NCI-H128 (cell line): Measurements from ENCODE around the gene PDK2.

Experiments
- DNase-seq: peaks from one replicate; lab custom pipeline; 2025; ENCODE audit not compliant: unreplicated experiment; lab: John Stamatoyannopoulos, UW

The PDK2 gene

DNA sequence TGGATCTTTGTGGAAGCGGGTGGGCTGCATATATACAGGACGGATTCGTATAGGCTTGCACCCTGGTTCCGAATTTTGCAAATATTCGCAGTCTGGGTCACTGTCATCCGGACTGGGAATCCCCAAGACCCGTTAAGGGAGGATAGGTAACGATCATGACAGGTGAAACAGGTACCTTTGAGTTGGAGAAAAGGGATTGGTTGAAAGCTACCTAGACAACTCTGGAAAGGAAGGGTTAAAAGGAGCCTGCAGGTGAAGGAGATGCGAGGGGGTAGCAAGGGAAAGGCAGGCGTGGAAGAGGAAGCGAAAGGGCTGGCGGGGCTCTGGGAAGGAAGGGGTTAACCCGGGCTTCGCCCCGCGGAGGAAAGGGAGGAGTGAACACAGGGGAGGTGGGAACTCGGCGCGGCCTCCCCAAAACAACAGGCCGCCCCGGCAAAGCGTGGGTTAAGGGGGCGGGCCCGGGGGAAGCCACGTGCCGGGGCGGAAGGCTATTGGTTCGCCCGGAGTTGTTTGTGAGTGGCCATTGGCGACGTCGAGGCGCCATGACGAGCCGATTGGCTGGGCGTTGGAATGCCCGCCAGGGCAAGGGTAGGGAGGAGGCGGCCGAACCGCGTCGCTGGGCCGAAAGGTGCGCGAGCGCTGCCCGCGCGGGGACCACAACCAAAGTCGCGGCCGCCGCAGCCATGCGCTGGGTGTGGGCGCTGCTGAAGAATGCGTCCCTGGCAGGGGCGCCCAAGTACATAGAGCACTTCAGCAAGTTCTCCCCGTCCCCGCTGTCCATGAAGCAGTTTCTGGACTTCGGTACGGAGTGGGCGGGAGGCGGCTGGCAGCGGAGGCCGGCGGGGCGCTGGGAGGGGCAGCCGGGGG is at the start of gene PDK2:
TSS of gene PDK2 (plus strand) at position 599 of the 867 bp plus-strand sequence. CDS start at position 684, 85 bp downstream.
- DNase-seq: peak; percentile 72

DNA sequence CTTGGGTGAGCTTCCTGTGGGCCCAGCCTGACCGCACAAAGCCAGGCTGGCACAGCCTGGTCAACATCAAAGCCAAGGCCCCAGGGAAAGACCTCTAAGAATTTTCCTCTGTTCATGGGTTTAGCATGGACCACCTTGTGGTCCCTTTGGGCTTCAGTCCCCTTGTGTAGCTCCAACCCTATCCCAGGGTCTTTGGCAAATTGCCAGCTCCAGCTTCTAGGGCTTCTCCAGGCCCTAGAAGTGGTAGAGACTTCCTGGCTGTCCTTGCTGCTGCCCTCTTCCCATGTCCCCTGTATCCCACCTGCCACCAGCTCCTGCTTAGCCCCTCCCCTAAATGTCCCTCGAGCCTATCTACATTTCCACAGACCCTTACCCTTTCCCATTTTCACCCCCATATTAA is 49.0 kb upstream of the PDK2 start:
- DNase-seq: no peak

DNA sequence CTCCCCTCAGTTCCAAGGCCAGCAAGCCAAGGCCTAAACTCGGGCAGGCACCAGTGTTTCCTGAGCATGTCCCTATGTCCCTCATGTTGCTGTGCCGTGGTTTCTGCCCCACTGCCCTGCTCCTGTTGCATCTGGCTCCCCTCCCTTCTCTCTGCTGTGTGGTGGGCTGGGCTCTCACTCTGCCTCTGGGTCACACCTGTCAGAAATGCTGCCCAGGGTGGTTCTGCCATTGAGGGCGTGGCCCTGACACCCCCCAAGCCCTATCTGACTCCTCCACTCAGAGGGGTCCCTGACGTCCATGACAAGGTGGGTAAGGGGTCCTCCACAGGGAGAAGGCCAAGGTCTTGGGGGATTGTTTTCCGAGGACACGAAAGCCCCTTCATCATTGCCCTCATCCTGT is 48.5 kb upstream of the PDK2 start:
- DNase-seq: no peak

DNA sequence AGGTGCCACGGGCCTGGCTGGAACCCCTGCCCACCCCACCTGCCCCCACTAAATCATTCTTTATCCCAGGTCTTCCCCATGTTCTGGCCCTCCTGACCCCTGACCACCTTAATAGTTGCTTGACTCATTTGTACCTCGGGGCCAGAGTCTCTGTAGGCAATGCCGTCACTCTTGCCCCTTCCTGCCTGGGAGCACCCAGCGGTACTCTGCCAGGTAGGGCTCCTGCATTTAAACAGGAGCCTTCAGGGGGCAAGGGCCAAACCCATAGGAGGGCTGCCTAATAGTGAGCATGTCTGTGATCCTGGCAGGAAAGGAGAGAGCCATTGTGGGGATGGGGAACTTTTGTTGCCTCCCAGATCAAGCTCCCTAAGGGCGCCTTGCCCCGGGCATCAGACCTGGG is 48.1 kb upstream of the PDK2 start:
- DNase-seq: no peak

DNA sequence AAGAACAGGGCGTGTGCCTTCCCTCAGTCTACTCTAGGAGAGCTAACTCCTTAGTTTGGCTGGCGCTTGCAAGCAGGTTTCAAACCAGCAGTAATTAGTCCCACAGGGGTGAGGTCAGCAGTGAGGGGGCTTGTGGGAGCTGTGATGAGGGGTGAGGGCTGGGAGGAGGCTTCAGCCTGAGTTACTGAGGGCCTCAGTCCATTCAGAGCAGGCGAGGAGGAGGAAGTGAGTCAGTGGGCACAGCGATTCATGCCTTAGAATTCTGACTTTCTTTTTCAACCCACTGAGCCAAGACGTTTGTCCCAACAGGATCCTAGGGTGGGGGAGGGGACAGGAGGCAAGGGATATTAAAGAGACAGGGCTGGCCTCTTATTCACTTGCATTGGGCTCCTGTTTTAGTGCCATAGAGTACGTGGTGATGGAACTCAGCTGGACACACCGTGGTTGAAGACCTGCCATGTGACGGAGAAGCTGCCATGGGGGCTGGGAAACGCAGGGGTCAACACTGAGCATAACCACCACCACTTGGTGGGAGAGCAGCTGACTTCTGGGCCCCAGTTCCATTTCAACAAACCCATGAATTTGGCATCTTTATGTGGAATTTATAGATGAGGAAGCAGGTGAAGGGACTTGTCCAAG is 47.5 kb upstream of the PDK2 start:
- no peak for DNase-seq

DNA sequence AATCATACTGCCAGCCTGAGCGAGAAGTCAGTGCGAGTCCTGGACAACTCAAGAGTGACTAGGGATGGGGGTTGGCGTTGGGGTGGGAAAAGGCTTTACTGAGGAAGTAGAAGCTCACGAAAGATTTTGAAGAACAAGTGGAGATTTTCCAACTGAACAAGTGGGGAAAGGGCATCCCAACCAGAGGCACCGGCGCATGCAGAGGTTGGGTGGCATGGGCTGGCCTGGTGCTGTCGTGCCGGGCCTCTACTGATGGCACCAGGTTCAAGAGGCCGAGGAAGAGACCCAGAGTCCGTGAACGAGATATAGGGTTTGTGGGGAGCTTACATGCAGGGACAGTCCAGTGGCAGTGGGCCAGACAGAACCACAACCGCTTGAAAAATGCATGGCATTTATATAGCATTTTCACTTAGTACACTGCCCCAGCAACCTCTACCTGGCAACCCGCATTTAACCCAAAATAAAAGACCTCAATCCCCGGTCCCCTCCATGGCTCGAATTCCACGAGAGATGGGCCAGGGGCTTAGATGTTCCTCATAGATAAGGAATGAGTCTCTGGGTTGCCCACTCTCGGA is 46.9 kb upstream of the PDK2 start:
- DNase-seq: no peak

DNA sequence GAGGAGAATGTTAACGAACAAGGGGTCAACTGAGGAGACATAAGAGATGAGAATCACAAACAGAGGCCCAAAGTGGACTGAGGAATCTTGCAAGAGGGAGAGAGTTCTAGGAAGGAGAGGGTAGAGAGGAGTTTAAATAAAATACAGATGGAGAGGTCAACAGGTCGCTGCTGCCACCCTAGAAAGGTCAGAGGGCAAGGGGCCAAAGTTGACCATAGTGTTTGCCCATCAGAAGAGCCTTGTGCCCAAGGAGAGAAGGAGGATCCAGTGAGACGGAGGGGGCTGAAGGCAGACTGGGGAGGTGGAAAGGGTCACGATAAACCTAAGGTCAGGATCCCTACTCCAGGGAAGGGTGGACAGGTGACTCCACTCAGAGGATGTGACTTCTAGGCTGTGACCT is 46.2 kb upstream of the PDK2 start:
- DNase-seq: no peak

DNA sequence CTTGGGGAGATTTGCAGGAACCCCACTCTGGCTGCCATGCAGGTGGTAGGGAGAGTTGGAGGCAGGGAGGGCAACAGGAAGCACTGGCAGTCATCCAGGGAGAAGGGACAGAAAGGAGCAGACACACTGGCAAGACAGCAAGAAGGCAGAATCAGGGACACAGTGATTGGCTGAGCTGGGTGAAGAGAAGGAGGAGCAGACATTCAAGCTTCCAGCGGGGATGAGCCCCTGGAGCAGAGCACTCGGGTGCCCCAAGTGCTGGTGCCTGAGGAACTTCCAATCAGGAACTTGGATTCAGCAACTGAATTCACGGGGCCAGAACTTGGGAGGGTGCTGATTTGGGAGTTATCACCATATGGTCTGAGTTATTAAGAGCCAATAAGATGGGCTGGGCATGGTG is 45.5 kb upstream of the PDK2 start:
- DNase-seq: no peak

DNA sequence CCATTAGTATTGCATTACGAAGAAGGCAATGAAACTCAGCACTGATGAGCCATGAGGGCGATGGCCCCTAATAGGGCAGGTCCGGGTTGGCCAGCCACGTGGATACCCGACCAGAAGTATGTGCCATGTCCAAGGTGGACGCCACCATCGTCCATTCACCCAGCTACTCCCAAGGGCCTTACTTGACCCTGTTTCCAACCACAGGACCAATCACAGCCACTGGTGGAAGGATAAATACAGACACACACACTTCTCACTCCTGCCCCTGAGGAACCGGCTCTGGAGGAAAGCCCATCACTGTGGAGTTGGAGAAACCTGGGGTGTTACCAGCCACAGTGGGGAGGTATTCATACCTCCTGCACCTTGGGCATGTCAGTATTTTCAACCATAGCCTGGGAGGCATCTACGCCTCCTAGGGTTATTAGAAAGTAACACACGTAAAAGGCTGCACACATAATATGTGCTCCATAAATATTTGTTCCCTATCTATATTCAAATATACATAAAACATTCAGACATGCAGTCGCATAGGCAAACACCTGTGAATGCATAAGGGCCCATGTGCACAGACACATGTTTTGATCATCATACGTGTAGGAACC is 44.6 kb upstream of the PDK2 start:
- DNase-seq: no peak

DNA sequence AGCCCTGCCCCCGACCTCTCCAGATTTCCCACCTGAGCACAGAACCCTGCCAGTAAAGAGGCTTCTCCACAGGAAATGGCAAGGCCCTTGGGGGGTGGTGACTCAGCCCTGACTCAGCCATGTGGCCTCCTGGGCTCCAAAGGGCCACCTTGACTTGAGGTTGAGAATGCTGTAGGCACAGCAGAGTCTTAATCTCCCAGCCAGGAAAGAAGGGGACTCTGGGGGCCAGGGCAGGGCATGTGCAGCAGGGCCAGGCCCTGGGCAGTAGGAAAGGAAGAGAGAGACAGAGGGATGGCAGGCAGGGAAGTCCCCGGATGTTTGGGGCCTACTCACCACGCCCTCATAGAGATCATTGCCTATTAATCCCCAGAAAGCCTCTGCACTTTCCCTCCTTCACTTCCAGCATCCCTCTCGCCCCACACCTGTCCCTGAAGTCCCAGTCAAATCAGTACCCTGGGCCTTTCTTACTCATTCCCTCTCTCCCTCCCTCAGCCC is 44.0 kb upstream of the PDK2 start:
- DNase-seq: no peak

DNA sequence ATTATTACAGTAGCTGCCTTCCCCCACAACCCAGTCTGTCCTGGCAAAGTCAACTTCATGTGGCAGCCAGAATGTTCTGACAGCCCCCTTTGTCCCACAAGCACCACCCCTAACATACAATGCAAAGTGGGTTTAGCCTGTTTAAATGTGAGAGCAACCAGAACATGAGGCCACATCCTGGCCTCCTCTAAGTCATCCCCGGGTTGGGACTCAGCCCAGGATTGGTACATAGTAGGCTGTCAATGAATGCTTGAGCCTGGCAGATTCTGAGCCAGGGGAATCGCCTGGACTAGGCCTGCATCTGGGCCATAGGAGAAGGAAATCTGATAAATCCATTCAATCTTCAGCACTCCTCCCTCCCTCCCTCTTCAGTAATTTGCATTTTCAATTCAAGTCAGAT is 43.5 kb upstream of the PDK2 start:
- DNase-seq: no peak

DNA sequence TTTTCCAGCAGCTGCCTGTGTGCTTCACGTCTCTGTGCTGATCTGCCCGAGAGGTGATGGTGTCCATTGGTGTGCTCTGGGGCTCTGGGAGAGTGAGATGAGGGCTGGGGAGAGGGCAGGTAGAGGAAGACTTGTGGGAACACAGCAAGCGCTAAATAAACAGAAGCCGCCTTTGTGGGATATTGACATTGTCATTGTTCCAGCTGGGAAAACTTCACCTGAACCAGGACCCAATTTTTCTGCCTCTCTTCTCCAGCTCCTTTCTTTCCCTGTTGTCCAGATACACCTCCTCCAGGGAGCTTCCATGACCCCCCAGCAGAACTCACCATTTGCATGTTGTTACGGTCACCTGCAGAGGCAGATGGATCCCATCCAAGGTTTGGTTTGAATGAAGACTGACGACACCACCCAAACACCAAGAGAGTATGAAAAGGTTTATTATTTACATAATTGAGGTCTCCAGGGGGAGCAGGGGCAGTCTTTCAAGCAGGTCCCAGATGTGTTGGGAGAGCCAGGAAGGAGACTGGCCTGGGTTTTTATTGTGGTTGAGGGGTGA is 42.8 kb upstream of the PDK2 start:
- no peak for DNase-seq

DNA sequence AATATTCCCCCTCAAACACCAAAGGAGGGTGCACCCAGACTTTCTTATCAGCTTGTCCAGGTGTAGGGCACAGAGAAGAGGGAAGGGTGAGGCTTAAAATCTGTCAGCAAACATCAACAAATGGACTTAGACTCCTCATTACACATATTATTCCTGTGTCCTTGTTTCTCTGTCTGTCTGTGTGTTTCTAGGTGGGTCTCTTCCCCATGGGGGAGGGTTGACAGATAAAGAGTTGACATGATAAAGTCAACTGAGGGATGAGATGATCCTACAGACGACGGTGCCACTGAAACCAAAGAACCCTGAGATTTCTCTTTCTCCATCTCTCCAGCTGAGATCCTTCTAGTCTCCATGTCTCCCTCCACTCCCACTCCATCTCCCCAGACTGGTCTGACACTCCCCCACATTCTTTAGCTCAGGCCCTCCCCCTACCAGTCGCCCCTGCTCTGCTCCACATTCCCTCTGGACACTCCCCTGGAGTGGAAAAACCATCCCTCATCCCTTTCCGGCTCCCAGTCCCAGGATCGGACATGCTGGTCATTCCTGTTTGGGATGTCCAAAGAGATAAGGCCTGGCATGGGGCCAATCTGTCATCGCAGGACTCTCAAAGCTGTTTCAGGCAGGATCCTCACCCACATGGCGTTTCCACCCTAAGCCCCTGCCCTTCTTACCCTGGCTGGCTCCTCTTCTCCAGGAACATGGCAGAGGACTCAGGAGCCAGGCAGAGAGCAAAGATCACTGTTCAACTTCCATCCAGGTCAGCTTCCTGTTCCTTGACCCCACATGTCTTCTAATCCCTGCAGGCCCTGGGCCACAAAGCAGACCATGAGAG is 42.1 kb upstream of the PDK2 start:
- DNase-seq: no peak

DNA sequence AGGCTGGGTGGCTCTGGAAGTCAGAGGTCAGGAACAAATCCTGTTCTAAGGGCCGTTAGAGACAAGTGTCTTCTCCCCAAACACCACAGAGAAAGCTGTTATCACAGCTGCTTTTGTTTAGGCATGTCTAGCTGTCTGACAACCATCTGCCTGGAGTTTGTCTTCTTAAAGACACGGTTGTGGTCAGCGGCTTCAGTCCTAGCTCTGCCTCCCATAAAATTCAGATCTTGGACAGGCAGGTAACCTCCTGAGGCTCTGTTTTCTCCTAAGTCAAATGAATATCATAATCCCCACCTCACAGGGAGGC is 41.5 kb upstream of the PDK2 start:
- no peak for DNase-seq

DNA sequence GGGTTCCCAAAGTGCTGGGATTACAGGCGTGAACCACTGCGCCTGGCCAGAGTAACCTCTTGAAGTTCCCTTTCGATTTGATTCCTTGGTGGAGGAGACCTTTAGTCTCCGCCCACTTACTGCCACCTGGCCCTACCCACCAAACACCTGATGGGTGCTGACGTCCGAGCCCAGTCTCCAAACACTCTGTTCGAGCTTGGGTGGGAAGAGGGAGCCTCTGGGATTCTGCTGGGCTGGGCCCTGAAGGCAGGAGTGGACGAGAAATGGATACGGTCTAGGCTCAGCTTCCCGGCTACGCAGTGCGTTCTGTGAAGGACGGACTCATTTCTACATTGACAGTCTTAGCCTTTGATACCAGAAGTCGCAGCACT is 40.1 kb upstream of the PDK2 start:
- no peak for DNase-seq

DNA sequence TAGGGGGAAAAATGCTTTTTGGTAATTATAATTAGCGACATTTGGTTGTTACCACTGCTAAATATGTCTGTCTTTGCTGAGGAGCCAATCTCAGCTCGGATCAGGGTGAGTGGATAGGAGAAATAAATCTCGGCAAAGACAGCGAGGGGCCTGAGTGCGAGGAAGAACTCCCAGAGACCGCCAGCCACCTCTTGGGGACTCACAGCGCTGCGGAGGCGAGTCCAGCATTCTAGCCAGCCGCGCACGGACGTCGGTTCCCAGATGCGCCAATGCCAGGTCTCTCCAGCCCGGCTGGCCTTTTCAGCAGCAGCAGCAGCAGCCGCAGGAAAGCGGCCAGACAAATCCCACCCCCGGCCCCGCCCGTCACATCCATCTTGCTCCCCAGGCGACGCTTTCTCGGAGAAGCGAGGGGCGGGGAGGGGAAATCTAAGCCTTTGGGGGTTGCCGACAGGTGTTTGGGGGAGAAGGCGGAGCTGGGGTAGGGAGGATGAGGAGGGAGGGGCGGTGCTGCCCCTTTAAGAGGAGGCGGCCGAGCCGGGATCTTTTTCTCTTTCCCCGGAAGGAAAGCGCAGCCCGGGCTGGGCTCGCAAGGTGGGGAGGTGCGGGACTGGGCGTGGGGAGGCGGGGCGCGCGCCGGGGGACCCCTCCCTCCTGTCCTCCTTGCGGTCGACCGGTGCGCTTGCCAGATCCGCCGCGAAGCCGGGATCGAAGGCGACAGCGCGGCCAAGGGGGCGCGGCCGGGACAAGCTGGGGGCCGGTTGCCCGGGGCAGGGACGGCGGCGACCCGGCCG is 39.5 kb upstream of the PDK2 start, which contains the start of gene ITGA3:
TSS of gene ITGA3 (plus strand) at position 685 of the 791 bp plus-strand sequence. CDS start 330 bp downstream, outside the sequence.
- peak; percentile 43 for DNase-seq

DNA sequence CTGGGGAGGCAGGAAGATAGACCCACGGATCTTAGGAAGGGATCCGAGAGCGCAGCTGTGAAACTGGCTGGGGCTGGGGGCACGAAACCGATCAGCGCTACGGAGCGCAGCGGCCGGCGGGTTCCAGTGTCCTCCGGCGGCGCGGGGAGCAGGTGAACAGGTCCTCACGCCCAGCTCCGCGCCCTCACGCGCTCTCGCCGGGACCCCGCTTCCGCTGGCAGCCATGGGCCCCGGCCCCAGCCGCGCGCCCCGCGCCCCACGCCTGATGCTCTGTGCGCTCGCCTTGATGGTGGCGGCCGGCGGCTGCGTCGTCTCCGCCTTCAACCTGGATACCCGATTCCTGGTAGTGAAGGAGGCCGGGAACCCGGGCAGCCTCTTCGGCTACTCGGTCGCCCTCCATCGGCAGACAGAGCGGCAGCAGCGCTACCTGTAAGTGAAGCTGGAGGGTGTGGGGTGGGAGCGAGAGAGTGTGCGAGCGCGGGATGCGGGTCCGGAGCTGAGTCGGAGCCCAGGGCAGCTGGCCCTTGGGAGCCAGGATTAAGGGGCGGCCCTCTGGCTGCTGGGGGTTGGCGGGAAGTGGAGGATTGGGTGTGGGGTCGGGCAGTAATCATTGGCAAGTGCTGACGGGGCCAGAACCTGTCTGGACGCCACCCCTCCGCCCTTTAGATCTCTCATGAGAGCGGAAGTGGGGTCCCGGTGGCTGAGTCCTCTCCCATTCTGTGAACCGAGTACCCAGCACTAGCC is 38.8 kb upstream of the PDK2 start:
- DNase-seq: peak; percentile 51

DNA sequence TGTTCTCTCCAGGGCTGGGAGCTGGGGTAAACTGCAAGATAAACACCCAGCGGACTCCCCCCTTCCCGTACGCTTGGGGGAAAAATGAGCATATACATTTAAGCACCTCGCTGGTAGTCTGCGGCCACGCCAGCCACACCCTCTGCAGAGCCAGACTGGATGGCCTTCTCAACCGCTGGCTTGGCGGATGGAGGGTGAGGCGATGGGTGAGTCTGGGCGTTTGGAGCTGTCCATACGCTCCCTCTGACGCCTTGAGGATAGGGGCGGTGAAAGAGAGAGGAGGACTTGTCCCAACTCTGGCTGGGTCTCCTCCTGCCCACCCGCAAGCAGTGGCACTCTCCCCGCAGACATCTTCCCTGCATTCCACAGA is 38.2 kb upstream of the PDK2 start:
- DNase-seq: no peak

DNA sequence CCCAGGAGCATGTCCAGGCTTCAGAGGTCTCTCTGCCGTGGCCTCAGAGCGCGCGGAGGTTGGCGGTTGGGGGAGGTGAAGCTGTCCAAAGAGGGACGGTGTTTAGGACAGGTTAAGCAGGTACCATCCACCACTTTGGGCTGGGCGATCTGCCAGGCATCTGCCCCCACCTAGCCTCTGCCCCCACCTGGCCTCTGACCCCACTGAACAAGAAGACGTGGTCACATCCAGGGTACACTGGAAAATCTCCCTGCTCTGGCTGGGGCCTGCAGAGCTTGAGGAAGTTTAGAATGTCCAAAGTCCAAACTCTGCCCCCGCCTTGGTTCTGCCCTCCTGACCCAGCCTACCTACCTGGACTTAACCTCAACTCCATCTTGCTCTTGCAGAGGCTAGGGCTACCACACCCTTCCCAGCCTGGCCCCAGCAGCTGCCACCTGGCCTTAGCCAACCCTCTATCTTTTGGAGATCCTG is 37.6 kb upstream of the PDK2 start:
- no peak for DNase-seq
